Dedifferentiated amniotic fluid mesenchymal stem cell (primary cell): ENCODE data around the gene STMN3.
A peak's percentile ranks its signal among the peaks of the same experiment; 100 is the strongest.
"Not testable (repeated sequence)": the region's sequence is repeated elsewhere in the genome, so short reads cannot be mapped to it uniquely, and the experiment has no call there.

Experiments
- DNase-seq: peaks from one replicate; pipeline ENCODE4 v3.0.0-alpha.2; 2016; ENCODE audit errors: extremely low spot score

STMN3 gene

DNA sequence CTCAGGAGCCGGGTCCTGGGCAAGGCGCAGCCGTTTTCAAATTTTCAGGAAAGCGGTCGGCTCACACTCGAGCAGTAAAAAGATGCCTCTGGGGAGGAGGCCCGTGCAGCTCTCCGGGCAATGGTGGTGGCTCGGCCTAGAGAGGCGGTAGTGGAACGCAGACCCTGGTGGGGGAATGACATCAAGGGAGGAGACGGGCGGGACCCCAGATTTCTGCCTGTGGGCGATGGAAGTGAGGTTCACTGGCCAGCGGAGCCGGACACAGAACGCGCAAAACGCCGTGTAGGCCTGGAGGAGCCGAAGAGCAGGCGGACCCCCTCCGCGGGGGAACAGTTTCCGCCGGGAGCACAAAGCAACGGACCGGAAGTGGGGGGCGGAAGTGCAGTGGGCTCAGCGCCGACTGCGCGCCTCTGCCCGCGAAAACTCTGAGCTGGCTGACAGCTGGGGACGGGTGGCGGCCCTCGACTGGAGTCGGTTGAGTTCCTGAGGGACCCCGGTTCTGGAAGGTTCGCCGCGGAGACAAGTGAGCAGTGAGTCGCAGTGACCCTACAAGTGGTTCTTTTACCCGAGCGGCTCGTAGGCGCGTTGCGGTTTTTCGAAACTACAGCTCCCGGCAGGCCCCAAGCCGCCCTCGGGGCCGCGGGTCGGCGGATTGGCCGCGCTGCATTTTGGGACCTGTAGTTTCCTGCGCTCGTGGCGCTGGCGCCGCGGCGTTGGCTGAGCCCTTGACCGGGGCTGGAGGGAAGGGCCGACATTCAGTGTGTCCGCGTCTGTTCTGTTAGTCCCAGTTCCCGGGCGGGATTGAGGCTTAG, 4.9 kb upstream of the STMN3 start, which contains the start of gene RTEL1:
TSS of gene RTEL1 (plus strand) at position 376 of the 812 bp plus-strand sequence. CDS start 1,091 bp downstream, outside the sequence.
- peak; percentile 85 for DNase-seq

DNA sequence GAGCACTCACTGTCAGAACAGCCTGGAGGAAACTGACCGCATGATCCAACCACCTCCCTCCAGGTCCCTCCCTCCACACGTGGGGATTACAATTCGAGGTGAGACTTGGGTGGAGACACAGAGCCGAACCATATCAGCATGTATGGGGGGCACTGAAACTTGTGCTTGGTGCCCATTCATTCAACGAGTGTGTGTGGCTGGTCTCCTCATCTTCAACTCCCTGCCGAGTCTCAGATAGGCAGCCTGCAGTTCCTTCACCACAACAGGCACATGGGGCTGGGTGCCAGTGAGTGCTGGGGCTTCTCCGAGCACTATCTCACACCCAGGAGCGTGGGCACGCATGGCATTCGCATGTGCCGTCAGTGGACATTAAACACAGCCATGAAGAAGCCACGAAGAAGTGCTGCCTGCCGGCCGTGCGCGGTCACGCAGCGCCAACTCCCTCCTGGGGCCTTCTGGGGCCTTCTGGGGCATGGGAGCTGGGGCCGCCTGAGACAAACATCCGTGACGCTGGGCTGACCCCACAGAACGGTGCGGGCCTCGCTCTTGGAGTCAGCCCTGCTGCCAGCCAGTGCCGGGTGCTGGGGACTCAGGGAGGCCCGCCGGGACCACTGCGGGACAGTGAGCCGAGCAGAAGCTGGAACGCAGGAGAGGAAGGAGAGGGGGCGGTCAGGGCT, 4.2 kb upstream of the STMN3 start:
- no peak for DNase-seq

DNA sequence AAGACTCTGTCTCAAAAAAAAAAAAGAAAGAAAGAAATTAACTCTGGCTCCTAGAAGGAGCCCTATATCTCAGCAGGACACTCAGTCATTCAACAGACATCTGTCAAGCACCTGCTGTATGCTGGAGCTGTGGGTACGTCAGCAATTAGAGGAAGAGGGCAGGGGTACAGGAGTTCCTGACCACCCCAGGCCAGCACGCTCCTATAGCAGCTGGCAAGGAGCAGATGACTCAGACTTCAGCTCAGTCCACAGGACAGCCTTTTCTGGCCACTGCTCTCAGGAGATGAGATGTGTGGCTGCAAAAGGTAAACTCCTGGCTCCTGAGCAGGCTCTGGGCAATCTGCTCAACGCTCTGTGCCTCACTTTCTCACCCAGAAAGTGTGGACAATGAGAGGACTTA, 3.2 kb upstream of the STMN3 start:
- DNase-seq = no peak

DNA sequence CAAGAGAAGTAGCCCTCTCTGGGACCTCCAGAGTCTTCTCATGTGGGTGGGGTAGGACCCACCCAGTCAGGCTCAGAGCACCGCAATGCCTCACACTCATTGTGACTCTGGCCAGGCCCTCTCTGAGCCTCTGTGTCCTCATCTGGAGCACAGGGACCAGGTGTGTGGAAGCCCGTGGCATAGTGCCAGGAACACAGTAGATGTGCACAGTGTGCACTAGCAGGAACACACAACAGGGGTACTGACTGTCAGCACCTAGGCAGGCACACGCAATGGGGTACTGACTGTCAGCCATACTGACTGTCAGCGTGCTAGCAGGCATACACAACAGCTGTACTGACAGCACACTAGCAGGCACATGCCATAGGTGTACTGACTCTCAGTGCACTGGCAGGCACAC, 2.0 kb upstream of the STMN3 start:
- no peak for DNase-seq

DNA sequence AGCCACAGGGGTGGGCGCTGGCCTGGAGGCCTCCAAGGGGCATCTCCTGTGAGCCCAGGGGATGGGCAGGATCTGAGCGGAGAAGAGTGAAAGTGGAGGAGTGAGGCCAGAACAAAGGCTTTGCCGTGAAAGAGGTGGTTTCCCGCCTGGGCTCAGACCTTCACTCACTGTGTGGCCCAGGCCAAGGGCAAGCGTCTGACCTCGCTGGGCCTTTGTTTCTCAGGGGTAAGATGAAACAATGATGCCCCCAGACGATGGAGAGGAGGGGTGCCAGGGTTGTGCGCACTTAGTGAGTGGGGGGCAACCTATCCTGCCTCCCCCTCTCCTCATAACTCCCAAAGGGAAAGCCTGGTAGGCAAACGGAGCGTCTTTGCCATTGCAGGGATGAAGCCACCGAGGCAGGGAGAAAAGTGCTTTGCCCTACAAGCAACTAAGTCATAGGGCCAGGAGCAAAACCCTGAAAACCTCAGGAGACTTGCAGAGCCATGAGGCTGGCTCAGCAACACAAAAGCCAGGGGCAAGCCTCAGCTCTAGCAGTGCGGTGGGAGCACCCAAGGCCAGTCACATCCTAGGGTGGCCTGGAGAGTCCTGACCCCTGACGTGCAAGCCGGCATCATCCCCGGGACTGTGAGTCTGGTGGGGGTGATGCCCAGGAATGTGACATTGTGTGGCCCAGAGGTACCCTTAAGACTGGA, 897 bp upstream of the STMN3 start:
- no peak for DNase-seq

DNA sequence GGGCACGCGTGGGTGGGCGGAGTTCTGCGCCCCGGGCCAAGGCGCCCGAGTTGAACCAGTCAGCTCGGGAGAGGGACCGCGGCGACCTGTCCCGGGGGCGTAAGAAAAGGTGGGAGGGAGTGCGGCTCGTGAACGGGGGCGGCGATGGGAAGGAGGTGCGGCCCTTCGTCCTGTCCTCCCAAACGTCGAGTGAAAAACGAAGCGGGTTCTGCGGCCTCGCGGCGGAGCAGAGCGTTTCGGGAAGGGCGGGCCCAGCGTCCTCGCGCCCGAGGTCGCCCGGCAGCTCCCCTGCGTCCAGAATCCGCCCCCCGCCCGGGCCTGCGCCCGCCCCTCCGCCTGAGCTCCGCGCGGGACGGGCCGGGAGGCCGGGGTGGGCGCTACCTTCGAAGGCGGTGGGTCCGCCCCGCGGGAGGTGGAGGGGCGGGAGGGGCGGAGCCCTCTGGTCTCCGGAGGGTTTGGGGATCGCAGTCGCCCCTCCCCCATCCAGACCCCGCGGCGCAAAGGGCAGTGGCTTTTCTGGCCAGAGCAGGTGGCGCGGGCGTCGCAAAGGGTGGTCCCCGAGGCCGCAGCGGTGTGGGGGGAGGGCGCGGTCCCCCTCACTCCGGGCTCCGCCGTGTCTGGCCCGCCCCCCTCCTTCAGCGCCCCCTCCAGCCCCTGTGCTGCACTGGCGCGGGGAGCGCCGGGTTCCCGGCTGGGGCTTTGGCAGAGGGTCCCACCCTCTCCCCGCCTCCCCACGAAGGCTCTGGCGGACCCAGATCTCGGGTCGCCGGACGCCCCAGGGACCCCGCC, 838 bp downstream of the STMN3 start:
- no peak for DNase-seq

DNA sequence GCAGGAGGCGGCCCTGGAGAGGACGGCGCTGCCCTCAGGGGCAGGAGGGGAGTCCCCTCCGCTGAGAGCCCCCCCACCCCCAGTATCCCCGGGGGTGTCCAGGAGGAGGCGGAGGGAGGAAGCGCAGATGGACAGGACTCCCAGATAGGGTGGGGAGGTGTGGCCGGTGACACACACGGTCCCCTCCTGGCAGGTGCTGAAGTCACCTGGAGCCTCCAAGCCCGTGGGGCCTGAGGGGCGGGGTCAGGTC, 1.4 kb downstream of the STMN3 start:
- DNase-seq = no peak

DNA sequence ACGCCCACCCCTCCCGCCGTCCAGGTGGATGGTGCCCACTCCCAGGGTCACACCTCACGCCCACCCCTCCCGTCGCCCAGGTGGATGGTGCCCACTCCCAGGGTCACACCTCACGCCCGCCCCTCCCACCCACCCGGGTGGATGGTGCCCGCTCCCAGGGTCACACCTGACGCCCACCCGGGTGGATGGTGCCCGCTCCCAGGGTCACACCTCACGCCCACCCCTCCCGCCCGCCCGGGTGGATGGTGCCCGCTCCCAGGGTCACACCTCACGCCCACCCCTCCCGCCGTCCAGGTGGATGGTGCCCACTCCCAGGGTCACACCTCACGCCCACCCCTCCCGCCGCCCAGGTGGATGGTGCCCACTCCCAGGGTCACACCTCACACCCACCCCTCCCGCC, 2.7 kb downstream of the STMN3 start:
- not testable (repeated sequence) for DNase-seq

DNA sequence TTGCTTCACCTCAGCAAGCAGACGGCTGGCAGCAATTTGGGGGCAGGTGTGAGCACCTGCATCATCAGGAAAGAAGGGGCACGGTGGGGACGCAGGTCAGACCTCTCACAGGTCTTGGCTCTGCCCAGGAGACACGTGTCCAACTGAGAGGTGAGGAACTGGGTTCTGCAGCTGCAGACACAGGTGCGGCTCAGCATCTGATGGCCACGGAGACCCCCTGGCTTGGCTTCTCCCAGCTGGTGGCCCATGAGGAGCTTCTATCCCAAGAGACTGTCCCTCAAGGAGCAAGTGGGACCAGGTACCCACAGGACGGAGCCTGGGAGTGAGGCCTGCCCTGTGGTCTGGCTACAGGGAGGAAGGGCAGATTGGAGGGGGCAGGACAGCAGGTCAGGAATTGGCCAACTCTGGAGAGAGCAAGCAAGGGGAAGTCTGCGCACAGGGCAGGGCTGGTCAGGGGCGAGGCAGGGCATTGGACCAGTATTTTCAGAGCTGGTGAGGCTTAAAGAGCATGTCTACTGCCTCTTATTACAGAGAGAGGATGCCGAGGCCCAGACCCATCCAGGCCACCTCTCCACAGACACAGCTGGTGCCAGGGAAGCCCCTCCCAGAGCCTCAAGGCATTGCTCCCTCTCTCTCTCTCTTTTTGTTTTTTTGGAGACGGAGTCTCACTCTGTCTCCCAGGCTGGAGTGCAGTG, 4.2 kb downstream of the STMN3 start:
- DNase-seq = no peak

DNA sequence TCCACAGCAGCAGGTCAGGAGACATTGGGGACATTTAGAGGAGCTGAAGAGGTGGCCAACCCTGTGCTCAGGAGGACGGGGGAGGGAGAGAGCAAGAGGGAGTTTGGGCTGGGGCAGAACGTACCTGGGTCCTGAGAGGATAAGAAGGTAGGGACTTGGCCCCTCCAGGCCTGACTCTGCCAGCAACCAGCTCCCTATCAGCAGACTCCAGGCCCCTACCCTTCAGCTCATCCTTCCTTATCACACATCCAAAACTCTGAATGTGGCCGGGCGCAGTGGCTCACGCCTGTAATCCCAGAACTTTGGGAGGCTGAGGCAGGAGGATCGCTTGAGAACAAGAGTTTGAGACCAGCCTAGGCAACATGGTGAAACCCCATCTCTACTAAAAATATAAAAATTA, 5.0 kb downstream of the STMN3 start:
- DNase-seq = no peak

DNA sequence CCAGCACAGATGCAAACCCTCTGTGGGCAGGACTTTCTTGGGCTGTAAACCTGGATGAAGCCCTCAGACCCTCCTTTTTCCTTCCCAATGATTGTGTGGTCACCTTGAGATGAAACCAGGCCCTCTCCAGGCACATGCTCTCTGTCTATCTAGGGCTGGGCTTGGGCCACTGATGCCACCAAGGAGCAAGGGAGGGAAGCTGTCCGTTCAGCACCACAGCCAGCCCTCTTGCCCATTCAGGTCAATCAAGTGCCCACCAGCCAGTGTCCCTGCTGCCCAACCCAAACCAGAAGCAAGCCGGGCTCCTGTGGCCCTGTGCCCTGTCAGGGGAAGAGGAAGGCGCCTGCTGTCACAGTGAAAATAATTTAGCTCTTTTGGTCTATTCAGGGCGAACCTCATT, 8.0 kb downstream of the STMN3 start:
- no peak for DNase-seq

DNA sequence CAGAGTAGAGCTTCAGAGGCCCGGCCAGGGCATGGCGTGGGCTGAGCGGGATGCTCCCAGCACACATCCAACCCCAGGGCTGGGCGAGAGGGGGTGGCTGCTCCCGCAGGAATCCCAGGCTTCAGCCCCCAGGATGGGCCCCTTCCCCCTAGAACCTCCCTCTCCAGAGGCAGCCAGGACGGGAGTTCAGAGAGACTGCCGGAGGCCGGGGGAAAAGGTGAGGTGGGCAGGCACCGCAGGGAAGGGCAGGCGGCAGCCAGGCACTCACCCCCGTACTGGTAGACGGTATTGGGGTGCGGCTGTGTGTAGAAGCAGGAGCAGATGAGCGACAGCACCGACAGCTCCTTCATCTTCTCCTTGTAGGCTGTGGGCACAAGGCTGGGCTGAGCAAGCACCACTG, 9.3 kb downstream of the STMN3 start:
- no peak for DNase-seq

DNA sequence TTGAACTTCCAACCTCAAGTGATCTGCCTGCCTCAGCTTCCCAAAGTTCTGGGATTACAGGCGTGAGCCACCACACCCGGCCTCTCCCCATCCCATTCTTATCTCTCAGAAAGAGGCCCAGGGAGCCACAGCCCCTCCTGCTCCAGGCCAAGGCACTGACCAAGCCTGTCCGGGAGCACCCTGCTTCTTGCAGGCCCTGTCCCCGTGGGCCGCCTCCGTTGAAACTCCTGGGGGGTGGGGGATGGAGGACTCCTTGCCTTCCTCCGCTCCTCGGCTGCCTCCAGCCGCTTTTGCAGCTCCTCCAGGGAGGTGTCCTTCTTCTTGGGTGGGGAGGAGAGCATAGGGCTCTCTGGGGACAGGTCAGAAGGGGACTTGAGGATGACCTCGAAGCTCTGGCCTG, 9.7 kb downstream of the STMN3 start:
- DNase-seq = no peak

DNA sequence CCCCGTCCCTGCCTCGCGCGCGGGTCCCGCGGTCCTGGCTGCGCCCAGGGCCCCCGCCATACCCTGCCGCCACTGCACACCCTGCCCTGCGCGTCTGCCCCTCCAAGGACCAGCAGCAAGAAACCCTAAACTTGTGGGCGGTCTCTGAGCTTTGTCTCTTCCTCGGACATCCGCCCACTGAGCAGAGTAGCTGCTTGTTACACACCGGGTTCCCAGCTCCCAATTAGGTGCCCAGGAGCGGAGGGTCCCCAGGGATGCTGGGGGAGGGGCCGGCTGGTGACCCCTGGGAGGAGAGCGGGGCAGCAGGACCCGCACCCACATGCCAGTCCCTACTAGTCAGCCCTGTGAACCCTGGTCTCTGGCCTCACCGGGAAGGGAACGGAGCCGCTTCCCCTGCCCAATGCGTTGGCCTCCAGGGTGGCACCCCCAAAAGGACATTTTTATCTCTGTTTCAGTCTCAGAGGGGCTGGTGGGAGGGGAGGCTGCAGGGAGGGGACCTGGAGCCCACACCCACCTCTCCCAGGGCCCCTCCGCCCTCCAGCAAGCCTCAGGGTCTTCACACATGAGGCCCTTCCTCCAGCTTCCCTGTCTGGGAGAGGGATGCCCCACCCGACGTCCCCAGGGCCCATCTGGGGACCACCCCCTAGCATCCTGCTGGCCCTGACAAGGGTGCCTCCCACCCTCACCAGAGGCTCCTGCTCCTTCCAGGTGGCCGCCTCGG, 10.5 kb downstream of the STMN3 start:
- no peak for DNase-seq

DNA sequence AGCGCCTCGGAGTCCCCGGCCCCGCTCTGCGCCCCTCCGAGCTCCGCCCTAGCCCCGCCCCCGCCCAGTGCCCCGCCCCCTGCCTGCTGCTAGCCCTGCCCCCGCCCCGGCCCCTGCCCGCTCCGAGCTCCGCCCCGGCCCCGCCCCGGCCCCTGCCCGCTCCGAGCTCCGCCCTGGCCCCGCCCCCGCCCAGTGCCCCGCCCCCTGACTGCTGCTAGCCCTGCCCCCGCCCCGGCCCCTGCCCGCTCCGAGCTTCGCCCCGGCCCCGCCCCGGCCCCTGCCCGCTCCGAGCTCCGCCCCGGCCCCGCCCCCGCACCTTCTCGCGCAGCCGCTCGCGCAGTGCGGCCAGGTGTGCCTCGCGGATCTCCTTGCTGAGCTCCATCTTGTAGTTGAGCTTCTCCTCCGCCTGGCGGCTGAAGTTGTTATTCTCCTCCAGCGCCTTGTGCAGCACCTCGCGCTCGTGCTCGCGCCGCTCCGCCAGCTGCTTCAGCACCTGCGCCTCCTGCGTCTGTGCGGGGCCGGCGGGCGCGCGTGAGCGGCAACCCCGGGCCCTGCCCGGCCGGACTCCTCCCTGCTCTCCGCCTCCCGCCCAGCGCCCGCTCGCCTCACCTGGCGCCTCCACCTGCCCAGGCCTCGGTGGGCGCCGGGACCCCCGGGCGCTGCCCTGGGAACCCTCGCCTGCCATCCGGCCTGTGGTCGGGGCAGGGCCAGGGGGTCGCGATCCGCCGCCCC, 11.3 kb downstream of the STMN3 start:
- DNase-seq = peak; percentile 58

DNA sequence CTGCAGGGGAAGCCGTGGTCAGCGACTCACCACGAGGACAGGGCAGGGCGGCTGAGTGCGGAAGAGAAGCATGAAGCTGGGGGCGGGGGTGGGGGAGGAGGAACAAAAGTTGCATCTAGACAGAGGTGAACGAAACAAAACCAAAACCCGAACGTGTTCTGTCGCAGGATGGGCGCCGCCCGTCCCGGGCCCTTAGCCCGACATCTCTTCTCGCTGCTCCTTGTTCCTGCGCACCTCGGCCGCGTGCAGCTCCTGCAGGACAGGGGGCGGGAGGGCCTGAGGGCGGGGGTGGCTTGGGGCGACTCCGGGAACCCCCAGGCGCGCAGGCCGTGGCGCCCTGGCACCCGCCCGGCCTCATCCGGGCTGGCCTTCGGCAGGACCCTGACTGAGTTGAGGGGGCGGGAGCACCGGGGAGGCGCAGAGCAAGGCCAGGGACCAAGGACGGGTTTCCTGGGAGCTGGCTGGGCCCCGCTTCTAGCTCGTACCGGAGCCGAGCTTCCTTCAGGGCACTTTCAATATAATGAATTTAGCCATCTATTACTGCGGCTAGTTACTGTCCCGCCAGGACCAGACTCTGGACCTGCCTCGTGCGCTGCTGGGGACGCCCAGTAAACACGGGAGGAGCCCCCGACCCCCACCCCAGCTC, 12.0 kb downstream of the STMN3 start:
- no peak for DNase-seq

DNA sequence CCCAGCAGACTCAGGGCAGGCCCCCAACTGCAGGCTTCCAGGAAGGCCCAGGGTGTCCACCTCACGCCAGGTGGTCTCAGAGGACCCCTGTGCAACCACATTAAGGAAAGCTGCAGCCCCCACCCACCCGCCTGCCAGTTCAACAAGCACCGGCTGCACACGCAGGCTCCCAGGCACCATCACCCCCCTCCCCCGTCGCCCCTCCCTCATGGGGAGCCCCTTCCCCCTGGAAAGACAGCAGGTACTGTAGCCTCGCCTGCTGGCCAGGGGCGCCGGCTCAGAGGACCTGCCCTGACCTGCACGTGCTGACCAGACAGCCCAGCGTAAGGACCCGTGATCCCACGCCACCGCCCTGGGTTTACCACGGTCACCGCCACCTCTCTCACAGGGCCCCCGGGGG, 12.5 kb downstream of the STMN3 start:
- DNase-seq = not testable (repeated sequence)

DNA sequence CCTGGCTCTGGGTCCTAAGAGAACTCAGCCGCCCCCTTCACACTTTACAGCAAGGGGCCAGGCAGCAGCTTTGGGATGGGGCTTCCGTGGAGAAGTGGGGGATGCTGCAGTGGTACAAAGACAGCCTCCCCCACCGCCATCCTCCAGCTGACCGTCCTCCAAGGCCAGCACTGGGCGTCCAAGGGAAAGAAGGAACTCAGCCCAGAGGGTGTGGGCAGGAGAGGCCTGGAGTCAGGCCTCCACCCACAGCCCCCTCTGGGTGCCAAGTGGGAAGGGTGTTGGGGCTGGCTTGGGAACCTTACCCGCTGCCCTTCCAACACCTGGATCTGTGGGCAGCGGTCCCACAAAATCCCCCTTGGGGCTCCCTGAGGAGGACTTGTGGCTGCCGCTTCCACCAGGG, 13.1 kb downstream of the STMN3 start:
- no peak for DNase-seq

DNA sequence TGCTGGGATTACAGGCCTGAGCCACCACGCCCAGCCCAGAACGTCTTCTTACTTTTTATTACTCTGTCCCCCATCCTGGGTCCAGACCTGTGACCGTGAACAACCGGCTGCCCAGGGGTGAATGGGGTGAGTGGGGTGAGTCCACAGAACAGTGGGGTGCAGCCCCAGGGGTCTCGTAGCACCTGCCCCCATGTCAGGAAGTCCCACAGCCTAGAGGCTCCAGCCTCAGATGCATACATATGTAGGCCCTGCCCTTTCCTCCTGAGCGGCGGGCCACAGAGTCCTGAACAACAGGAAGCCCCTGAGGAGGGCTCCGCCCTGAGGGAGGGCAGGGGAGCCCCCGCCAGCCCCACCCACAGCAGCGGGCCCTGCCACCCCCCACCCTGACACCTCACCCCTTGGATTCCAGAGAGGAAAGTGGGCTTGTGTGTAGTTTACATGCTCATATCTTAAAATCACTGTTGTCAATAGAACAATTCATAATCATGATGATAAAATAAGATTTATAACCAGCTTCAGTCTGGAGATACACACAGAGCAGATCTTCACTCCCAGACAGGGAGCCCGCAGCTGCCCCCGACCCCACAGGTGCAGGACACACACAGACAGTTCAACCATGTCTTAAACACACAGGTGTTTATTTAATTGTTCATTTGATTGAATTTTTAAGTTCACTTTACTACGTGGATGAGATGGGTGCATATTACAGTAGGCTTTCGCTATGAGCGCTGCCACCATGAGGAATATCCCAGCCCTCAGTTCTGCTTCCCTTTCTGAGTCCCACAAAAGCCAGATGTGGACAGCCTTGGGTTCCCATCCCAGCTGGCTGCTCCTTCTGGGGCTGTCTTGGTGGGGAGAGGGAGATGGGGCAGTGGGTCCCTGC, 13.9 kb downstream of the STMN3 start:
- no peak for DNase-seq
